Activated naive CD8-positive, alpha-beta T cell treated with anti-CD3 and anti-CD28 coated beads, Interleukin-2, amount 50 U/mL, for 16 hours (primary cell): ENCODE measurements around the gene MFSD8.
"Not testable (repeated sequence)": the region's sequence is repeated elsewhere in the genome, so short reads cannot be mapped to it uniquely, and the experiment has no call there.

Experiments
- DNase-seq: peaks from one replicate; pipeline ENCODE4 v3.0.0-alpha.2; 2020; ENCODE audit warnings: low read depth, low spot score

Gene MFSD8

GRCh38 chr4:127936974-127937373, 28.0 kb downstream of the MFSD8 start:
- no peak for DNase-seq

GRCh38 chr4:127931836-127932235, 33.1 kb downstream of the MFSD8 start:
- not testable (repeated sequence) for DNase-seq

- DNase-seq: no peak
Measured at GRCh38 chr4:127930175-127930574, 34.8 kb downstream of the MFSD8 start.

GRCh38 chr4:127925720-127926119, 39.3 kb downstream of the MFSD8 start:
- DNase-seq: not testable (repeated sequence)

GRCh38 chr4:127922226-127922625, 42.7 kb downstream of the MFSD8 start:
- no peak for DNase-seq

- no peak for DNase-seq
Measured at GRCh38 chr4:127920521-127920920, 44.5 kb downstream of the MFSD8 start.

- DNase-seq: no peak
Measured at GRCh38 chr4:127917151-127917550, 47.8 kb downstream of the MFSD8 start.

- no peak for DNase-seq
Measured at GRCh38 chr4:127916512-127916911, 48.5 kb downstream of the MFSD8 start.

- DNase-seq: no peak
Measured at GRCh38 chr4:127905029-127905428, 59.9 kb downstream of the MFSD8 start.

- DNase-seq: not testable (repeated sequence)
Measured at GRCh38 chr4:127899682-127900081, 65.3 kb downstream of the MFSD8 start.

- DNase-seq: no peak
Measured at GRCh38 chr4:127896528-127896927, 68.4 kb downstream of the MFSD8 start.

GRCh38 chr4:127896069-127896468, 68.9 kb downstream of the MFSD8 start:
- no peak for DNase-seq

- no peak for DNase-seq
Measured at GRCh38 chr4:127889903-127890302, 75.1 kb downstream of the MFSD8 start.

GRCh38 chr4:127888559-127888958, 76.4 kb downstream of the MFSD8 start:
- DNase-seq: no peak

GRCh38 chr4:127881563-127881864, 83.5 kb downstream of the MFSD8 start:
- DNase-seq: no peak

GRCh38 chr4:127880763-127881562, 84.0 kb downstream of the MFSD8 start, which contains the start of gene PLK4:
Gene PLK4 (plus strand): TSS chr4:127880893. CDS start chr4:127881135, 242 bp downstream.
- DNase-seq: peak; percentile 82

GRCh38 chr4:127875791-127876190, 89.2 kb downstream of the MFSD8 start:
- no peak for DNase-seq

GRCh38 chr4:127870688-127871087, 94.3 kb downstream of the MFSD8 start:
- no peak for DNase-seq

- no peak for DNase-seq
Measured at GRCh38 chr4:127870281-127870680, 94.7 kb downstream of the MFSD8 start.

- no peak for DNase-seq
Measured at GRCh38 chr4:127868196-127868595, 96.8 kb downstream of the MFSD8 start.
